Activated naive CD4-positive, alpha-beta T cell treated with anti-CD3 and anti-CD28 coated beads, Interleukin-2, amount 50 U/mL, for 24 hours (primary cell): ENCODE results near the gene NELFB.
A peak's percentile ranks its signal among the peaks of the same experiment; 100 is the strongest.

Experiments
- H3K27ac Mint-ChIP-seq: one replicate; pipeline ENCODE4 v1.8.0; 2021; ENCODE audit warnings: mild to moderate bottlenecking, mixed read lengths
- H3K27me3 Mint-ChIP-seq: one replicate; pipeline ENCODE4 v1.8.0; 2021; ENCODE audit warnings: mixed read lengths
- H3K36me3 Mint-ChIP-seq: one replicate; pipeline ENCODE4 v1.8.0; 2021; ENCODE audit warnings: mixed read lengths
- H3K4me1 Mint-ChIP-seq: one replicate; pipeline ENCODE4 v1.8.0; 2021; ENCODE audit warnings: mixed read lengths
- H3K4me3 Mint-ChIP-seq: one replicate; pipeline ENCODE4 v1.8.0; 2021; ENCODE audit warnings: mild to moderate bottlenecking, mixed read lengths
- H3K9me3 Mint-ChIP-seq: one replicate; pipeline ENCODE4 v1.8.0; 2021; ENCODE audit warnings: mixed read lengths

NELFB gene

GRCh38 chr9:137221095-137221505, 34.0 kb upstream of the NELFB start:
- H3K9me3 Mint-ChIP-seq = no peaks in the 10 kb centered on the region

GRCh38 chr9:137221506-137222111, 33.5 kb upstream of the NELFB start:
- H3K27ac Mint-ChIP-seq = no peak overlapping the region
- H3K4me1 Mint-ChIP-seq = peaks cover 3% of the 10 kb centered on the region
- H3K4me3 Mint-ChIP-seq = no peak overlapping the region
- no peaks in the 10 kb centered on the region for H3K36me3 Mint-ChIP-seq
- H3K9me3 Mint-ChIP-seq = no peaks in the 10 kb centered on the region
- H3K27me3 Mint-ChIP-seq = no peaks in the 10 kb centered on the region

More at GRCh38 chr9:137221095-137221505, 34.0 kb upstream of the NELFB start:
- no peaks in the 10 kb centered on the region for H3K36me3 Mint-ChIP-seq
- H3K27ac Mint-ChIP-seq = no peak overlapping the region
- no peak overlapping the region for H3K4me3 Mint-ChIP-seq
- H3K4me1 Mint-ChIP-seq = peaks cover 3% of the 10 kb centered on the region
- H3K27me3 Mint-ChIP-seq = no peaks in the 10 kb centered on the region

GRCh38 chr9:137222190-137223077, 32.7 kb upstream of the NELFB start, which contains the start of gene RNF208:
Gene RNF208 (minus strand): TSS chr9:137222240. CDS start chr9:137221212, 1,028 bp downstream.
- H3K27ac Mint-ChIP-seq = peak within 1 kb of the TSS; percentile 27
- no peaks in the 10 kb centered on the region for H3K27me3 Mint-ChIP-seq
- no peaks in the 10 kb centered on the region for H3K36me3 Mint-ChIP-seq
- H3K9me3 Mint-ChIP-seq = no peaks in the 10 kb centered on the region
- peaks cover 4% of the 10 kb centered on the region for H3K4me1 Mint-ChIP-seq
- H3K4me3 Mint-ChIP-seq = peak within 1 kb of the TSS; percentile 82

GRCh38 chr9:137223078-137223970, 31.8 kb upstream of the NELFB start:
- peaks cover 8% of the 10 kb centered on the region for H3K4me1 Mint-ChIP-seq
- H3K36me3 Mint-ChIP-seq = no peaks in the 10 kb centered on the region
- no peaks in the 10 kb centered on the region for H3K9me3 Mint-ChIP-seq
- H3K27me3 Mint-ChIP-seq = peaks cover 2% of the 10 kb centered on the region
- peak overlapping the region; percentile 65 for H3K27ac Mint-ChIP-seq
- peak overlapping the region; percentile 82 for H3K4me3 Mint-ChIP-seq

GRCh38 chr9:137224830-137225694, 30.1 kb upstream of the NELFB start, which contains the start of gene CYSRT1:
Gene CYSRT1 (plus strand): TSS chr9:137225174. CDS start chr9:137225622, 448 bp downstream.
- Mint-ChIP-seq H3K4me3 (peak within 1 kb of the TSS; percentile 82), H3K27ac (no peak within 1 kb of the TSS), H3K4me1 (peaks cover 8% of the 10 kb centered on the region), H3K36me3 (no peaks in the 10 kb centered on the region), H3K9me3 (no peaks in the 10 kb centered on the region), H3K27me3 (peaks cover 2% of the 10 kb centered on the region)

- H3K36me3 Mint-ChIP-seq = no peaks in the 10 kb centered on the region
- peaks cover 2% of the 10 kb centered on the region for H3K27me3 Mint-ChIP-seq
- no peak overlapping the region for H3K4me3 Mint-ChIP-seq
- no peak overlapping the region for H3K27ac Mint-ChIP-seq
- H3K9me3 Mint-ChIP-seq = no peaks in the 10 kb centered on the region
- peaks cover 8% of the 10 kb centered on the region for H3K4me1 Mint-ChIP-seq
Observed at GRCh38 chr9:137225699-137226331, 29.3 kb upstream of the NELFB start.

GRCh38 chr9:137226338-137227053, 28.6 kb upstream of the NELFB start:
- H3K4me1 Mint-ChIP-seq = peaks cover 8% of the 10 kb centered on the region
- H3K4me3 Mint-ChIP-seq = no peak overlapping the region

GRCh38 chr9:137227054-137227852, 27.9 kb upstream of the NELFB start, which contains the start of gene RNF224:
Gene RNF224 (plus strand): TSS chr9:137227502. CDS start chr9:137228336, 834 bp downstream.
- peaks cover 8% of the 10 kb centered on the region for H3K4me1 Mint-ChIP-seq
- peaks cover 2% of the 10 kb centered on the region for H3K27me3 Mint-ChIP-seq
- H3K9me3 Mint-ChIP-seq = no peaks in the 10 kb centered on the region
- H3K4me3 Mint-ChIP-seq = peak within 1 kb of the TSS; percentile 16
- peak within 1 kb of the TSS; percentile 70 for H3K27ac Mint-ChIP-seq
- no peaks in the 10 kb centered on the region for H3K36me3 Mint-ChIP-seq

More at GRCh38 chr9:137226338-137227053, 28.6 kb upstream of the NELFB start:
- H3K36me3 Mint-ChIP-seq = no peaks in the 10 kb centered on the region
- no peaks in the 10 kb centered on the region for H3K9me3 Mint-ChIP-seq
- no peak overlapping the region for H3K27ac Mint-ChIP-seq
- H3K27me3 Mint-ChIP-seq = peaks cover 2% of the 10 kb centered on the region

GRCh38 chr9:137227853-137228505, 27.1 kb upstream of the NELFB start:
- Mint-ChIP-seq H3K9me3 (no peaks in the 10 kb centered on the region), H3K4me1 (peaks cover 6% of the 10 kb centered on the region), H3K27ac (peak overlapping the region; percentile 70), H3K36me3 (no peaks in the 10 kb centered on the region), H3K4me3 (no peak overlapping the region), H3K27me3 (peaks cover 2% of the 10 kb centered on the region)

GRCh38 chr9:137228506-137228967, 26.6 kb upstream of the NELFB start:
- Mint-ChIP-seq H3K27ac (no peak overlapping the region), H3K36me3 (no peaks in the 10 kb centered on the region), H3K4me1 (peaks cover 4% of the 10 kb centered on the region), H3K9me3 (no peaks in the 10 kb centered on the region), H3K4me3 (no peak overlapping the region), H3K27me3 (peaks cover 2% of the 10 kb centered on the region)

- no peaks in the 10 kb centered on the region for H3K9me3 Mint-ChIP-seq
- H3K4me3 Mint-ChIP-seq = no peak overlapping the region
- H3K4me1 Mint-ChIP-seq = peaks cover 4% of the 10 kb centered on the region
- H3K36me3 Mint-ChIP-seq = no peaks in the 10 kb centered on the region
- no peak overlapping the region for H3K27ac Mint-ChIP-seq
- peaks cover 2% of the 10 kb centered on the region for H3K27me3 Mint-ChIP-seq
Observed at GRCh38 chr9:137228968-137229896, 25.9 kb upstream of the NELFB start.
